GM13976 (cell line): ENCODE data around the gene C11orf71.

Experiments used
- DNase-seq: peaks from one replicate; pipeline ENCODE4 v3.0.0; 2012; ENCODE audit warnings: low spot score
- in situ Hi-C: fragments of 300-500 bp; cut with MboI; formaldehyde crosslinking; loops from one replicate; pipeline ENCODE4 v1.12.0; 2022; ENCODE audit warnings: low sequenced_read_pairs, mixed read lengths, inconsistent platforms; ENCODE audit not compliant: unreplicated experiment
- TF ChIP-seq, protein P1 (sequence below): IDR thresholded peaks from 2 replicates; pipeline ENCODE4 v1.5.1; 2012; ENCODE audit warnings: borderline replicate concordance, mild to moderate bottlenecking; ENCODE audit not compliant: insufficient read depth; ENCODE audit errors: extremely low read depth, missing control alignments, control extremely low read depth

C11orf71 gene

GRCh38 chr11:114432893-114433292 is 32.6 kb upstream of the C11orf71 start:
- no peak for DNase-seq
- in situ Hi-C loops, result no loop called here
- TF ChIP-seq, protein P1, sequence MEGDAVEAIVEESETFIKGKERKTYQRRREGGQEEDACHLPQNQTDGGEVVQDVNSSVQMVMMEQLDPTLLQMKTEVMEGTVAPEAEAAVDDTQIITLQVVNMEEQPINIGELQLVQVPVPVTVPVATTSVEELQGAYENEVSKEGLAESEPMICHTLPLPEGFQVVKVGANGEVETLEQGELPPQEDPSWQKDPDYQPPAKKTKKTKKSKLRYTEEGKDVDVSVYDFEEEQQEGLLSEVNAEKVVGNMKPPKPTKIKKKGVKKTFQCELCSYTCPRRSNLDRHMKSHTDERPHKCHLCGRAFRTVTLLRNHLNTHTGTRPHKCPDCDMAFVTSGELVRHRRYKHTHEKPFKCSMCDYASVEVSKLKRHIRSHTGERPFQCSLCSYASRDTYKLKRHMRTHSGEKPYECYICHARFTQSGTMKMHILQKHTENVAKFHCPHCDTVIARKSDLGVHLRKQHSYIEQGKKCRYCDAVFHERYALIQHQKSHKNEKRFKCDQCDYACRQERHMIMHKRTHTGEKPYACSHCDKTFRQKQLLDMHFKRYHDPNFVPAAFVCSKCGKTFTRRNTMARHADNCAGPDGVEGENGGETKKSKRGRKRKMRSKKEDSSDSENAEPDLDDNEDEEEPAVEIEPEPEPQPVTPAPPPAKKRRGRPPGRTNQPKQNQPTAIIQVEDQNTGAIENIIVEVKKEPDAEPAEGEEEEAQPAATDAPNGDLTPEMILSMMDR, result no peak

- TF ChIP-seq, protein P1, result no peak
- in situ Hi-C loops, result no loop called here
- no peak for DNase-seq
Observed at GRCh38 chr11:114430290-114430689, 30.0 kb upstream of the C11orf71 start.

DNA sequence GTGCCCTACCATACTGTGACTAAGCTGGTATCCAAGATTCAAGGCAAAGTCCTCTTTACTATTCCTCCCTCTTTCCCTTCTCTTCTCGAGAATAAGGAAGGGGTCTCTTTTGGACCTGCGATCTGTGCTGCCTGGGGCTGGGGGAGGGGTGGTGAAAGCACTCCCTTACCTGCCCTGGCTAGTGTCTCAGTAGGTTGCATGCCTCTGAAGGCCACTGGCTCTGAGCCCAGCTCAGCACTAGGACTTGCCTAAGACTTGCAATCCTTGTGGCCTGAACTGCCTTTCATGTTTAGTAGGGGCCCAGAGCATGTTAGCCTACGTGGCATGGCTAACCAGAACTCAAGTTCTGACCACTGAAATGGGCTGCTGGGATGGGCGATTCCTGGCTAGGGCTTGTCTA is 26.0 kb upstream of the C11orf71 start:
- in situ Hi-C loops, result no loop called here
- TF ChIP-seq, protein P1, result no peak
- DNase-seq, result no peak

DNA sequence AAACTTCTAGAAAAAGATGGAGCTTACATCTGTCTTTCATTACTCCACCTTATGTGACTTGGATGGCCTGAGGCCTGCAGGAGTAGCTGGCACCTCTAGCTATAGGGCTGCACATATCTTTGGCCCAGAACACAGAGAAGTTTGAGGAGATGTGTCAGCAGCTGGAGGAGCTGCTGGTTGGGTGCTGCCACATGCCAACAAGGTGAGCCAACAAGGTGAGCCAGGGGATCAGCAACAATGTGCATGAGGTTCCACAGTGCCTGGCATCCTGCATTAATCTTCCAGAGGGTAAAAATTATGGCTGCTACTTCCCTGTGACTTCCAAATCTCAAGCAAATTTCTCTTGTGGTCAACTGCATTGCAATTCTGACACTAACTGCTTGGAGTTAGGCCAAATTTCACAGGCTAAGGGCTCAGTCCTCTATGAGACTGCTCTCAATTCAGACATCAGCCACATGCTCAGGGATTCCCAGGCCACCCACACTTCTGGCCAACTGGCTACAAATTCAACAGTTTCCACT is 16.2 kb upstream of the C11orf71 start:
- TF ChIP-seq, protein P1, result no peak
- no peak for DNase-seq
- in situ Hi-C loops, result no loop called here

DNA sequence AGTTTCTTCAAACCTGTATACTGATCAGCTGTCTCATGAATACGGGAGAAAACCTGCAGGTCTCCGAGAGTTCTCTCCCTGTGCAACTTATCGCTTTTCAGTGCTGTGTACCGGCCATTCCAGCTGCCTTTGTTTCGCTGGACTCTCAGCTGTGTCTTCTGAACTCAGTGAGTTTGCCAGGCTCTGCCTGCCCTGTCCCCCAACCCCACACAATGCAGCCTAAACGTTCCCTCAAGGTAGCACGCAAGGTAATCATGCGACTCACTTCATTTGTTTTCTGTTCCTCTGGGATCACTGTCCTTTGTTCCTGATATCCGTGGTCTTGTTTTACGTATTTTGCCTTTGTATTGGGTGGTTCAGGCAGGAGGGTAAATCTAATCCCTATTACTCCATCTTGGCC is 13.6 kb upstream of the C11orf71 start:
- TF ChIP-seq, protein P1, result no peak
- in situ Hi-C loops, result no loop called here
- DNase-seq, result no peak

- TF ChIP-seq, protein P1, result no peak
- in situ Hi-C loops, result no loop called here
- no peak for DNase-seq
Observed at GRCh38 chr11:114412946-114413345, 12.6 kb upstream of the C11orf71 start.

DNA sequence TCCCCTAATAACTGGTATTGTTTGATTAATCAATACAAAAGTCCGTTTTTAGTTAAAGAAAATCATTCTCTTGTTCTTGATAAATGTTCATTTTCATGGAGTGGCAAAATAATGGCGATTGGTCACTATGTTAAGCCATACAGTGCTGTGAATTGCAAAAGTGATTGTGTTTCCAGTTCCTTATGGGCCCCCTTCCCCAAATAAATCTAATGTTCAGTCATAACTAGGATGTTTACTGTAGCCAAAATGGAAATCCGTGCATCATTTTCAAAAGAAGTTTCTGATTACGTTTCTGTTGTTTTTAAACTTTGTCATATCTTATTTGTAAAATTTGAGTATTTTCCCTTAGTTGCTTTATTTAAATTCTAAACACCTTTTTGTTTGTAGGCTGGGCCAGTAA is 1.0 kb upstream of the C11orf71 start:
- in situ Hi-C loops, result no loop called here
- no peak for DNase-seq
- TF ChIP-seq, protein P1, result no peak
